ENCODE results near the gene SDHA.
"Not testable (repeated sequence)": the region's sequence is repeated elsewhere in the genome, so short reads cannot be mapped to it uniquely, and the experiment has no call there.

SDHA gene

DNA sequence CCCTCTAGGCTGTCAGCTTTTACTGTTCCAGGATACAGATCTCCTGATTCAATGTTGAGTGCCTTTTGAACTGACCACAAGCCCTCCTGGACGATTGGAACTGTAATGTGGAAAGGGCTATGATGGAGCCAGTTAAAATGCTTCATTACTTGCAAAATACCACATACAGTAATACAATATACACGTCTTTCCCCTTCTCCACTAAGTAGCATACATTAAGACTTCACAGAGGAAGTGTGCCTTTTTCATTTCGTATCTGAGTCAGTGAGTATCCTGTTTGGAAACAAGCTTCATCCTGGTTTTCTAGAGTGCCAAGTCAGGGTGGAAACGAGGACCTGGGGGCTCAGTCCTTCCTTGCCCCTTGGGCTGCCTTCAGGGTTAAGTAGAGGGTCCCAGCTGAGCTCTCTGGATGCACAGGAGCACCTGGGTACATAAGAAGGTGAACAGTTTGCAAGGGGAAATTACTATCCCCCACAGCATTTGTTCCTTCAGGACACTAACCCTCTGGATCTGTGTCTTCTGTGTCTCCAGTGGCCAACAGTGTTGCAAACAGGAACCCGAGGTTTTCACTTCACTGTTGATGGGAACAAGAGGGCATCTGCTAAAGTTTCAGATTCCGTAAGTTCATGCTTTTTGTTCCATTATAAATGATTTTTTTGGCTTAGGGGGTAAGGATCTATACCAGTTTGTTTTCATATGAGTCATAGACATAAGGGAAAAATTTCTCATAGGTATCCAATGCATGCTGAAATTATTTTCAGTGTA is 5.0 kb downstream of the SDHA start:
- not testable (repeated sequence) for DNase-seq (ENCODE audit: low spot score)

DNA sequence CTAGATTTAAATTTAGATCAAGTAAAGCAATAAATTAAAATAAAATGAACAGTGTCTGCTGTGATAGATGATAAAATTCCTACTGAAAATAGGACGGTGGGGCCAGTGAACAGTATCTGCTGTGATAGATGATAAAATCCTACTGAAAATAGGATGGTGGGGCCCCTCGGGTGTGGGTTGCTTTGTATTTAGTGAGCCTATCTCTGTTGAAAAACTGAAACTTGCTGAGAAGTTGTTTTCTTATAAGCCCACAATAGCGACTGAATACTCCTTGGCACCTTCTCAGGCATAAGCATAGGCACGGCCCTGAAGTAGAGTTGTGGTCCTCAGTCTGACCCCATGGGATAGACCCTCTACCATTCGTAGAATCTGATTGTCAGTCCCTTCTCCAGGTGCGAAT is 5.7 kb downstream of the SDHA start:
- DNase-seq (ENCODE audit: low spot score): no peak

DNA sequence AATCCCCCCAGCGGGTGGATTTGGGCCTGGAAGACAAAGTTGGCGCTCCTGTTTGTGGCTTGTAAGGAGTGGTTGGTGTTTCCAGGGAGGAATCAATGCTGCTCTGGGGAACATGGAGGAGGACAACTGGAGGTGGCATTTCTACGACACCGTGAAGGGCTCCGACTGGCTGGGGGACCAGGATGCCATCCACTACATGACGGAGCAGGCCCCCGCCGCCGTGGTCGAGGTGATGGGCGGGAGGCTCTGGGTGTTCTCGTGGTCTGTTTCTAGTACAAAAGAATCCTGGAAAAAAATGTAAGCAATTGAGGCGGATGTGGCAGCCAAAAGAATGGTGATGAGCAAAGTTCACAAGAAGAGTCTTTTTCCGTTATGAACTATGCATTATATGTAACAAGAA is 7.2 kb downstream of the SDHA start:
- DNase-seq (ENCODE audit: low spot score): no peak

DNA sequence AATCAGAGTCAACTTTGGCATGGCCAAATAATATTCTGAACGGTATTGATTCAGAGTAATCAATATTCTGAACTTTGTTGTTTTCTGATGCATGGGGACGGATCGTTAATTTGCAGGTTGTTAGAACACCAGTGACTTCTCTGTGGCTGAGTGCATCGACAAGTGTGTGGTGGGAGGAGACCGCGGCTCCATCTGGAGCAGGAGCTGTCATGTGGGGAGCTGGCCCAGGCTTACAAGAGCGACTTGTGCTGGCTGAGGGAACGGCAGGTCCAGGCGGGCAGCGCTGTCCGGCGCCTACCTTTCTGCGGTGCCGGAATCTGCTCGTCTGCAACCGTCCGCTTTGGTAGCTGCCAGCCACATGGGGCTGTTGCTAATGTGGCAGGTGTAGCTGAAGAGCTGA is 9.3 kb downstream of the SDHA start:
- DNase-seq (ENCODE audit: low spot score): not testable (repeated sequence)

DNA sequence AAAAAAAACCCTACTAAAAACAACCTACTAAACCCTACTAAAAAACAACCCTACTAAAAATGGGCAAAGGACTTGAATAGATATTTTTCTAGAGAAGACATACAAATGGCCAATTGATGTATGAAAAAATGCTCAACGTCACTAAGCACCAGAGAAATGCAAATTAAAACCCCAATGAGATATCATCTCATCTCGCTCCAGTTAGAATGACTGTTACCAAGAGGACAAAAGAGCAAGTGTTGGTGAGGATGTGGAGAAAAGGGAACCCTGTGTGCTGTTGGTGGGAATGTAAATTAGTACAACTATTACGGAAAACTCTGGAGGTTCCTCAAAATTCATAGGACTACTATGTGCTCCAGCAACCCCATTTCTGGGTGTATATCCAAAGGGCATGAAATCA is 10.8 kb downstream of the SDHA start:
- DNase-seq (ENCODE audit: low spot score): no peak

DNA sequence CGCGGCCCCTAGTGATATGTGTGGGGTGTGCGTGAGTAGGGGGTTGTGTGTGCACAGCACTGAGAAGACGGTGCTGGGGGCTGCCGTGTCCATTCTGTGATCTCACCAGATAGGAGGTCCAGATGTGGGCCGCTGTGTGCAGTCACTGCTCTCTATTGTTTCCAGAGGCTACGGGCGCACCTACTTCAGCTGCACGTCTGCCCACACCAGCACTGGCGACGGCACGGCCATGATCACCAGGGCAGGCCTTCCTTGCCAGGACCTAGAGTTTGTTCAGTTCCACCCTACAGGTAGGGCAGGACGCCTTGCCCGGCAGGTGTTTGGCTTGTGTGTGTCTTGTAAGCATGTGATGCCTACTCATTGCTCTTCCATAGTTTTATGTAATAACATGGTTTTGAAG is 12.6 kb downstream of the SDHA start:
- no peak for DNase-seq (ENCODE audit: low spot score)

DNA sequence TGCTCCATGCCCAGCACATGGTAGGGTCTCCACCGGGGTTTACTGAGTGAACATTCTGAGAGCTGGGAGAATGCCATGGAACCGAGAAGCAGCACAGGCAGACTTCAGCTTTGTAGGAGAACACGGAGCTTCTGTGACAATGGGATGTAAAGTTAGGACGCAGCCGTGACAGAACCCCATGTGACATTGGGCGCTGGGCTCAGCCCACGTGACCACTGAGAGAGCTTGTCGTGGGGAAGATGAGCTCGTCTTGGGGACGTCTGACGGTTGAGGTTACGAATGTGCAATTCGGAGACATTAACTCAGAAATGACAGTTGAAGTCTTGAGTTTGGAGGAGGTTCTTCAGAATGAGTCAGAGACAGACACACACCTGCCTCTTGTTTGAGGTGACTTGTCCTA is 13.5 kb downstream of the SDHA start:
- no peak for DNase-seq (ENCODE audit: low spot score)

DNA sequence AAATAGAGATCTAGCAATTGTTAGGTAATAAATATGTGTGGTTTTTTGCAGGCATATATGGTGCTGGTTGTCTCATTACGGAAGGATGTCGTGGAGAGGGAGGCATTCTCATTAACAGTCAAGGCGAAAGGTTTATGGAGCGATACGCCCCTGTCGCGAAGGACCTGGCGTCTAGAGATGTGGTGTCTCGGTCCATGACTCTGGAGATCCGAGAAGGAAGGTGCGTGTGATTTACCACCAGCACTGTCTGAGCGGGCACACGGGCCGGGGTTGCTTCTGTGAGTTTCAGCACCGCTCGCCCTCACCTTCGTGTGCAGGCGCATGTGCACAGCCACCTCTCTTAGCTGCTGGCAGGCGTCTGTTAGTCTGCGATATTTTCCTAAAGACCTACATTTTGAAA is 15.3 kb downstream of the SDHA start:
- not testable (repeated sequence) for DNase-seq (ENCODE audit: low spot score)

DNA sequence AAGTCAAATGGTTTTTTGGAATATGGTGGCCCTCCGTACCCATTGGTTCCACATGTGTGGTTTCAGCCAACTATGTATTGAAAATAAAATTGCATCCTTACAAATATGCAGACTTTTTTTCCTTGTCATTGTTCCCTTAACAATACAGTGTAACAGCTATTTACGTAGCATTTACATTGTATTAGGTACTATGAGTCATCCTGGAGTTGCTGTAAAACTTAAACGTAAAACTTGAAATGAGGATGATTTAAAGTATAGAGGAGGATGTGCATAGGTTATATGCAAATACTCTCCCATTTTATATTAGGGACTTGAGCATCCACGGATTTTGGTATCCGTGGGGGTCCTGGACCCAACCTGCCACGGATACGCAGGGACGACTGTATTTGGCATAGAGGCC is 16.3 kb downstream of the SDHA start:
- DNase-seq (ENCODE audit: low spot score): no peak

DNA sequence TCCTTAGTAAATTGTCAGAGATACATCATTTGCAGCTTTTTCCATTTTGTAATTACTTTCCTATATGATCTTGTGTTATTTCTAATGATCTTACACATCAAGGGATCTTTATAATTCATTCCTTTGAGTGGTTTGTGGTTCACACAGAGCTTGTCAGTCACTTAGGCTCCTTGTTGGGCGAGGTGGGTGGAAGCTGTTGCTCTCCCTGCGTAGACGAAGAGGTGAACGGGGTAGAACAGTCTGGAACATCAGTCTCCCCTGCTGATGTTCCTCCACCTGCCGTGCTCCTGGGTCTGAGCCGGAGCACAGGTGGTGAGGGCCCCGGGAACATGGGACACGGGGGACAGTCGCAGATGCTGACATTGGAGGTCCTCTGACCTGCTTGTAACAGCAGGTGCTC is 17.4 kb downstream of the SDHA start:
- not testable (repeated sequence) for DNase-seq (ENCODE audit: low spot score)

DNA sequence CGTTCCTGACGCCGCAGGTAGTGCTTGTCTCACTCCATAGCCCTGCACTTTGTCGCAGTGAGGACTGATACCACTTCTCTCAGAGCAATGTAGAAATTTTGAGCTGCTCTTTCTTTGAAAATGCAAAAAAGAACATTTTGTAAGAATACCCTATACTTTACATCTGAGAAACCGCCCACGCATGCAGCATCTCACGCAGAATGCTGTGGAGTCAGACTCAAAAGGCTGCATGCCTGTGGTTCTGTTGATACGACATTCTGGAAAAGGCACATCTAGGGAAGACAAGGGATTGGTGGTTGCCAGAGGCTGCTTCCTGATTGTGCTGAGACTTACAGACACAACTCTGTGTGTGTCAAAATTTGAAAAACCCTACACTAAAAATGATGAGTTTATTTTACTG is 19.8 kb downstream of the SDHA start:
- DNase-seq (ENCODE audit: low spot score): not testable (repeated sequence)

DNA sequence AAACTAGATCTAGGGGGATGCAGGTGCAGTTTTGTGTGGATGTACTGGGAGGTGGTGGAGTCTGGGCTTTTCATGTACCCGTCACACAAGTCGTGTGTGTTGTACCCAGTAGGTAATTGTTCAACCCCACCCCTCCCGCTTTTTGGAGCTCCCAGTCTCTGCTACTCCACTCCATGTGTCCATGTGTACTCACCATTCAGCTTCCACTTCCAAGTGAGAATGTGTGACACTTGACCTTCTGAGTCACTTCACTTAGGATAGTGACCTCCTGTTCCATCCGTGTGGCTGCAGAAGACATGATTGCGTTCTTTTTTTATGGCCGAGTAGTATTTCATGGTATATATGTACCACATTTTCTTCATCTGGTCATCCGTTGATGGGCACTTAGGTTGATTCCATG is 22.4 kb downstream of the SDHA start:
- DNase-seq (ENCODE audit: low spot score): not testable (repeated sequence)

DNA sequence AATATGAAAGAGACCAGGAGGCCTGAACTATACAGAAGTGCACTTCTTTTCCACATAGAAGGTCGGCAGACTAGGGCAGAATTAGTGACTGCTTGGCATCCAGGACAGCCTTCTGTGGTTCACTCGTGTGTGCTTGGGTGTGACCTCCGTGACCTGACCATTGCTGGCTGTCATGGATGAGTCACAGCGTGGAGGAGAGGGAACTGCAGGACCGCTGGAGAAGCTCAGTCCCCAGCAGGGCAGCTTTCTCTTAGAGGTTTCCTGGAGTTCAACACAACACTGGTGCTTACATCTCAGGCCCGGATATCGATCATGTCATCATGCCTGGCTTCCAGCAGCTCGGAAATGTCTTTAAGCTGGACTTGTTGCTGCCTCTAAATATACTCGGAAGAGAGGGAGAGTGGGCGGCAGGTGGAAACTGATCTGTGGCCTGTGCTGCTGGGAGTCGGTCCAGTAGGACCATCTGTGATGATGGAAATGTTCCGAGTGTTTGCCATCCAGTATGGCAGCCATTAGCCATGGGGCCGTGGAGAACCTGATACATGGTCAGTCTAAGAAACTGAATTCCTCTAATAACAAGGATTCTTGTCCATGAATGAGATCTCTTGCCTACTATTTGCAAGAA is 23.0 kb downstream of the SDHA start:
- DNase-seq (ENCODE audit: low spot score): not testable (repeated sequence)

DNA sequence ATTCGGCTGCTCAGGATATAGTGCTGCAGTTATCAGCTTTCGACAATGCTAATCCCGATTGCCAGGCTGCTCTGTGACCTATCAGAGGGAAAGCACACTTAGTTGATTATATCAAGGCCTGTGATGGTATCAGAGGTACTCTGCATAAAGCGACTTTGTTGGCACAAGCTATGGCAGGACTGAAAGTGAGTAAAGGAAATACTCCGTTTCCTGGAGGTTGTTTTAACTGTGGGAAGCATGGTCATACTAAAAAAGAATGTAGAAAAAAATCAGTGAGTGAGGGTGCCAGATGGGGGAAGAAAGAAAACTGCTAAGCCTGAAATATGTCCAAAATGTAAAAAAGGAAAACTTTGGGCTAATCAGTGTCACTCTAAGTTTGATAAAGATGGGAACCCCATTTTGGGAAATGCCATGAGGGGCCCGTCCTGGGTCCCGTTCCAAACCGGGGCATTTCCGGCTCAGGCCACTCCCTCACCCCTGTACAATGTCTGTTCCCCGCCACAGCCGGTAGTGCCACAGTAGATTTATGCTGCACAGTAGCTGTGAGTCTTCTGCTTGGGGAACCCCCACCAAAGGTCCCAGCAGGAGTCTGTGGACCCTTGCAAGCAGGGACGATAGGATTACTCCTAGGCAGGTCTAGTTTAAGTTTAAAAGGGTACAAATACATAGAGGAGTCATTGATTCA is 25.7 kb downstream of the SDHA start:
- DNase-seq (ENCODE audit: low spot score): not testable (repeated sequence)

DNA sequence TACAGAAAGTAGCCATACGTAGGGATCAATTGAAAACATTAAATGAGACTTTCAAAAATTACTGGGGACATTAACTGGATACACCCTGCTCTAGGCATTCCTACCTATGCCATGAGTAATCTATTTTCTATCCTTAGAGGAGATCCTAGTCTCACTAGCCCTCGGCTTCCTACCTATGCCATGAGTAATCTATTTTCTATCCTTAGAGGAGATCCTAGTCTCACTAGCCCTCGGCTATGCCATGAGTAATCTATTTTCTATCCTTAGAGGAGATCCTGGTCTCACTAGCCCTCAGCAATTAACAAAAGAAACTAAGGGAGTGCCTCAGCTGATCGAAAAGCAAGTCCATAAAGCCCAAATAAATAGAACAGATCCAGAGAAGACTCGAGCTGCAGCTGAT is 27.6 kb downstream of the SDHA start:
- DNase-seq (ENCODE audit: low spot score): not testable (repeated sequence)

DNA sequence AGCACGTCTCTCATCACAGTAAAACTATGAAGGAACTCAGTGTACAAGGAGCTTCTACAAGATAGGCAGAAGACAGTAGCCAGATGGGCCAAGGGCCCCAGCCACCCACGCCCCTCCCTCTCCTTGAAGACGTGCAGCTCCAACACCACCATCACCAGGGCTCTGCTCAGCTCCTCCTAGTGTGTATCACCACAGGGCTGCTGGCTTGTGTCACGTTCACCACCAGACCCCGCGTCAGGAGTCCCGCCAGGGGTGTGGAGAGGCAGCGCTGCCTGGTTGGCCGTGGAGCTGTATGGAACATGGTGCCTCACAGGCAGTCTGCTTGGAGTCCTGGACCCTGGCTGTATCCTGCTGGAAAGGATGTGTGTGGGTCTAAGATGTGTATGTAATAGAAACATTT is 32.3 kb downstream of the SDHA start:
- DNase-seq (ENCODE audit: low spot score): not testable (repeated sequence)

DNA sequence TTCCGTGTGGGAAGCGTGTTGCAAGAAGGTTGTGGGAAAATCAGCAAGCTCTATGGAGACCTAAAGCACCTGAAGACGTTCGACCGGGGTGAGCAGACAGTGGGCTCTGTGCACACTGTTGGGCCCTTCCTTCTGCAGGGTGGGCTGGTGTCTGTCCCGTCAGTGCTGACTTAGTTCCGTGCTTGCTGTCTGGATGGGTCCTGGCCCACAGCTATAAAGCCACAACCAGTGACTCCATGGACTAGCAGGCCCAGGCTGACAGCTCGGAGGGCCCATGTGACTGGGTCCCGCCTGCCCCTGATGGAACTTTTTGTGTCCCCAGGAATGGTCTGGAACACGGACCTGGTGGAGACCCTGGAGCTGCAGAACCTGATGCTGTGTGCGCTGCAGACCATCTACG is 32.9 kb downstream of the SDHA start:
- not testable (repeated sequence) for DNase-seq (ENCODE audit: low spot score)

DNA sequence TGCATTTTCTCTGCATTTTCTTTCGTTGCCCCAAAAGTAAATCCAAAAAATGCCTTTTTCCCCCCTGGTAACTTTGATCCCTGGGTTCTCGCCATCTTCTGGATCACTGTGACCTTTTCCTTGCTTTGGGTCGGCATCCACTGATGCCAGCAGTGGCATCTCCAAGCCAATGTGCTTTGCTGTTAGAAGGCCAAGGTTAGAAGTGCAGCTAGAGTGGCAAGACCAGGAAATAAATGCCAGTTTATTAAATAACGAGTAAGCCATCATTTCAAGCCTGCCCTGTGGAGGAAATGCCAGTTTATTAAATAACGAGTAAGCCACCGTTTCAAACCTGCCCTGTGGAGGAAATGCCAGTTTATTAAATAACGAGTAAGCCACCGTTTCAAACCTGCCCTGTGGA is 33.4 kb downstream of the SDHA start:
- not testable (repeated sequence) for DNase-seq (ENCODE audit: low spot score)

DNA sequence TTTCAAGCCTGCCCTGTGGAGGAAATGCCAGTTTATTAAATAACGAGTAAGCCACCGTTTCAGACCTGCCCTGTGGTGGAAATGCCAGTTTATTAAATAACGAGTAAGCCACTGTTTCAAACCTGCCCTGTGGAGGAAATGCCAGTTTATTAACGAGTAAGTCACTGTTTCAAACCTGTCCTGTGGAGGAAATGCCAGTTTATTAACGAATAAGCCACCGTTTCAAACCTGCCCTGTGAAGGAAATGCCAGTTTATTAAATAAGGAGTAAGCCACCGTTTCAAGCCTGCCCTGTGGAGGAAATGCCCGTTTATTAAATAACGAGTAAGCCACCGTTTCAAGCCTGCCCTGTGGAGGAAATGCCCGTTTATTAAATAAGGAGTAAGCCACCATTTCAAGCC is 33.9 kb downstream of the SDHA start:
- DNase-seq (ENCODE audit: low spot score): not testable (repeated sequence)

DNA sequence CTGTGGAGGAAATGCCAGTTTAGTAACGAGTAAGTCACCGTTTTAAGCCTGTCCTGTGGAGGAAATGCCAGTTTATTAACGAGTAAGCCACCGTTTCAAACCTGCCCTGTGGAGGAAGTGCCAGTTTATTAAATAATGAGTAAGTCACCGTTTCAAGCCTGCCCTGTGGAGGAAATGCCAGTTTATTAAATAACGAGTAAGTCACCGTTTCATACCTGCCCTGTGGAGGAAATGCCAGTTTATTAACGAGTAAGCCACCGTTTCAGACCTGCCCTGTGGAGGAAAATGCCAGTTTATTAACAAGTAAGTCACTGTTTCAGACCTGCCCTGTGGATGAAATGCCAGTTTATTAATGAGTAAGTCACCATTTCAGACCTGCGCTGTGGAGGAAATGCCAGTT is 34.4 kb downstream of the SDHA start:
- no peak for DNase-seq (ENCODE audit: low spot score)

DNA sequence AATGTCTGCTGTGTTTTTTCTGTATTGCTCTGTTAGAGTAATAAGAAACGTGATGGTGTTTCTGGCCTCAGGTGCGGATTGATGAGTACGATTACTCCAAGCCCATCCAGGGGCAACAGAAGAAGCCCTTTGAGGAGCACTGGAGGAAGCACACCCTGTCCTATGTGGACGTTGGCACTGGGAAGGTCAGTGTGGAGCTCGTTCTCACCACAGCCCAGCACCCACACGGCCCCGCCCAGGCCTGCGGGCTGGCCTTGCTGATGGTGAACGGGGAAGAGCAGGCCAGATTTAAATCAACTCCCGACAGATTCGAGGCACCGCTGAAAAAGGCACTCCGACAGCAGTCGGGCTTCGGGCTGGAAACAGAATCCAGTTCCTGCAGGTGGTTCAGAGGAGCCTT is 36.2 kb downstream of the SDHA start:
- not testable (repeated sequence) for DNase-seq (ENCODE audit: low spot score)

DNA sequence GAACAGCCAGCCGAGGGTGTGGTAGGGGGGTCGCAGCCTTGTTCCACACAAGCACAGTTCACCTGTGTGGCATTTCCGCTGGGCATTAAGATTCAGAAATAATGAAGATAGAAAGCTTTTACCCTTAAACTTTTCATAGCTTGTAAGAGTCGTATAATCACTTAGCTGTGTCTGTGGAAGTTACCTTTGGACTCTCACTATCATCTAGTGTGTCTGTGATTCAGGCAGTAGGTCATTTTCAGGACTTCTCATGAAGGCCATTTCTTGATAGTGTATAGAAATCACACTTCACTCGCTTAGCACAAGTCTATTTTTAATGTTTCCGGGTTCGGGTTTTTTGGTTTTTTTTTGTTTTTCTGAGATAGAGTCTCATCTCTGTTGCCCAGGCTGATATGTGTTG is 37.0 kb downstream of the SDHA start:
- DNase-seq (ENCODE audit: low spot score): not testable (repeated sequence)

DNA sequence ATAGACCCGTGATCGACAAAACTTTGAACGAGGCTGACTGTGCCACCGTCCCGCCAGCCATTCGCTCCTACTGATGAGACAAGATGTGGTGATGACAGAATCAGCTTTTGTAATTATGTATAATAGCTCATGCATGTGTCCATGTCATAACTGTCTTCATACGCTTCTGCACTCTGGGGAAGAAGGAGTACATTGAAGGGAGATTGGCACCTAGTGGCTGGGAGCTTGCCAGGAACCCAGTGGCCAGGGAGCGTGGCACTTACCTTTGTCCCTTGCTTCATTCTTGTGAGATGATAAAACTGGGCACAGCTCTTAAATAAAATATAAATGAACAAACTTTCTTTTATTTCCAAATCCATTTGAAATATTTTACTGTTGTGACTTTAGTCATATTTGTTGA is 38.2 kb downstream of the SDHA start:
- DNase-seq (ENCODE audit: low spot score): not testable (repeated sequence)
